Body of pancreas (tissue), 4 donors: ENCODE results near the gene PLEK. TPM values are rescaled to one million over a fixed set of nuclear protein-coding genes. Genes with fewer than 3 reads are reported as not detected.
"Not testable (repeated sequence)": the region's sequence is repeated elsewhere in the genome, so short reads cannot be mapped to it uniquely, and the experiment has no call there.

Source experiments
- ATAC-seq: fragments of 150-250 bp; one replicate; pipeline ENCODE4 v1.9.1; 2016
- DNase-seq, 4 donors: peaks; one replicate each; pipeline ENCODE4 v3.0.0-alpha.2; 2019
- H3K27ac ChIP-seq, 4 donors: fragments of 200-600 bp; sonication (generic); 1 replicate in 3 of 4; 2 replicates in 1 of 4; pipeline versions ENCODE4 v1.5.1 to v1.6.1; 2016 to 2019; ENCODE audit warnings: mild to moderate bottlenecking in 1 of 4, mixed read lengths in 1 of 4, moderate library complexity in 1 of 4
- H3K27me3 ChIP-seq, 2 donors: fragments of 200-600 bp; sonication (generic); one replicate each; pipeline ENCODE4 v1.6.0; 2016; ENCODE audit warnings: mild to moderate bottlenecking in 1 of 2
- H3K36me3 ChIP-seq, 2 donors: fragments of 200-600 bp; sonication (generic); replicated peaks in 1 of 2; 2 replicates each; pipeline ENCODE4 v1.5.1; 2016; ENCODE audit warnings: low read depth in 2 of 2; ENCODE audit not compliant: insufficient read depth in 1 of 2
- H3K4me1 ChIP-seq: fragments of 200-600 bp; sonication (generic); one replicate; pipeline ENCODE4 v1.6.0; 2016
- H3K4me3 ChIP-seq, 2 donors: fragments of 200-600 bp; sonication (generic); 1 replicate in 1 of 2; 2 replicates in 1 of 2; pipeline ENCODE4 v1.5.1; 2016 to 2019
- H3K9me3 ChIP-seq, 3 donors: fragments of 200-600 bp; sonication (generic); 1 replicate in 2 of 3; 2 replicates in 1 of 3; pipeline ENCODE4 v1.5.1; 2016
- CTCF ChIP-seq, 7 experiments: fragments of 450-650 bp in 4 of 7; fragments of 200-600 bp in 3 of 7; sonication (generic) in 3 of 7; IDR thresholded peaks; one replicate each; pipeline ENCODE4 v1.5.1; 2016 to 2019; ENCODE audit warnings: antibody characterized with exemption in 7 of 7
- POLR2A ChIP-seq, 3 donors: fragments of 450-650 bp; IDR thresholded peaks; one replicate each; pipeline ENCODE4 v1.6.1; 2016; ENCODE audit warnings: antibody characterized with exemption in 3 of 3, mild to moderate bottlenecking in 2 of 3
- WGBS, 2 donors: methylation state at CpG; one replicate each; pipeline ENCODE4 v1.1.5; 2017; 5-methylcytosine and 5-hydroxymethylcytosine counted together
- intact Hi-C: fragments of 100-400 bp; cut with DNase I; formaldehyde crosslinking; loops from one replicate; pipeline ENCODE4 v1.15.1; 2023
- total RNA-seq, 2 donors: library from RNA; depleted of rRNA; stranded (reverse); fragments of >200 nt; gene quantifications; one replicate each; pipeline ENCODE4 v1.1.0, GENCODE V29; 2016

The PLEK gene
- total RNA-seq, 2 donors from 2014 or later, result 1.8 to 3.0 TPM

- H3K27ac ChIP-seq, result no peak overlapping the region
- no peak for ATAC-seq
- TF ChIP-seq CTCF (IDR thresholded peaks at IDR 0.05) (no peak), POLR2A (IDR thresholded peaks at IDR 0.05) (no peak)
- peaks cover 22% of the 10 kb centered on the region for H3K4me1 ChIP-seq
- no peaks in the 10 kb centered on the region for H3K36me3 ChIP-seq
- H3K9me3 ChIP-seq, result no peaks in the 10 kb centered on the region
- H3K4me3 ChIP-seq, result no peak overlapping the region
- intact Hi-C loops, result loop anchor here (10.0 kb wide), 1 partner anchor 317 kb away; no protein-coding TSS in a partner anchor
- DNase-seq, result no peak
- 49 to 51% methylated on average over 2 of the region's 2 CpGs for WGBS, 2 donors
- no peaks in the 10 kb centered on the region for H3K27me3 ChIP-seq
These were observed 76.9 kb downstream of the PLEK start for GRCh38 chr2:68441994-68442322.

GRCh38 chr2:68446425-68446824, 81.3 kb downstream of the PLEK start:
- not testable (repeated sequence) for H3K9me3 ChIP-seq, DNase-seq, H3K27me3 ChIP-seq, H3K36me3 ChIP-seq, H3K4me3 ChIP-seq, ATAC-seq, H3K27ac ChIP-seq, H3K4me1 ChIP-seq
- intact Hi-C loops, result loop anchor here (10.0 kb wide), 1 partner anchor 322 kb away; no protein-coding TSS in a partner anchor
- 78 to 85% methylated on average over 3 of the region's 3 CpGs for WGBS, 2 donors

Other genes with a start within 250 kb of the PLEK start
- 1 to 10 TPM; 6.0 to 8.9 TPM for gene PNO1, start 207.4 kb upstream of the PLEK start, total RNA-seq
- gene PPP3R1, start 112.8 kb upstream of the PLEK start, total RNA-seq, result 10 to 100 TPM; 11.2 to 15.6 TPM
- 1 to 10 TPM; 2.6 to 5.7 TPM for gene CNRIP1, start 45.3 kb upstream of the PLEK start, total RNA-seq
- 1 to 10 TPM in 1 of 2 donors, under 1 TPM in 1; 0.78 to 3.0 TPM for gene FBXO48, start 102.0 kb downstream of the PLEK start, total RNA-seq
- 1 to 10 TPM; 3.9 to 4.0 TPM for gene APLF, start 102.3 kb downstream of the PLEK start, total RNA-seq